GM19452 (cell line): ENCODE results near the gene C10orf120.

Experiments
- ATAC-seq: cut with Tn5 transposase; IDR thresholded peaks from one replicate; pipeline ENCODE4 v1.9.1; 2021; ENCODE audit not compliant: unreplicated experiment

Gene C10orf120

DNA sequence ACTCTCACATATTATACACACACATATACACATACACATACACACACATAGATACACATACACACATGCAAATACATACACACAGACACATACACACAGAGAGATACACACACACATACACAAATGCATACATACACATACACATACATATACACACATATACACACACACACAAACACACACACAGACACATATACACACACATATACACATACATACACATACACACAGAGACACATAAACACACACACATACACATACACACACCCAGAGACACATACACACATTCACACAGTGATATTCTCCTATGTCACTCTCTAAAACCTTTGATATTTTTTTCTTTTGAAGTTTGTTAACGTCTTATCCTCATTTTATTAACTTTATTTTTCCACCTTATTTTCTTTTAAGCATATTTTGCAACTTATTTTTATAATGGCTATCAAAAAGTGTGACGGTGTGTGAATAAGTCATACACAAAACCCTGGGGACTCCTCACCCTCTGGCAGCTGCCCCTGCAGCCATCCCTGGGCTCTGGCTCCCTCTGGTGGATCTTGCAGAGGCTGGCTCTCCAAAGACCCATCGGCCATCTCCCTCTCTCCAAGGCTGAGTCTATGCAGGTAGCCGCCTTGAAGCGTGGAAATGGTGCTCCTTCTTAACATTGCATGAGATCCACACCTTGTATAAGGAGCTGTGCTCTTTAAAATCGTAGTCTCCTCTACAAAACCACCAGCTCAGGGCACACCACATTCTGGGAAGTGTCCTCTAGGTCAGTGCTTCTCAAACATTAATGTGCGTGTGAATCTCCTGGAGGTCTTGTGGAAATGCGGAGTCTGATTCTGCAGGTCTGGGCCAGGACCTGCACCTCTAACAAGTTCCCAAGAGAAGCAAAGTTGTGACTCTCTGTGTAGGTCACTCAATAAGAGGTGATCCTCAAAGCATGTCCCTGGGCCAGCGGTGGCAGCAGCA, 4.1 kb upstream of the C10orf120 start:
- ATAC-seq = no peak

- ATAC-seq = no peak
Observed at GRCh38 chr10:122702275-122702674, 2.6 kb upstream of the C10orf120 start.

DNA sequence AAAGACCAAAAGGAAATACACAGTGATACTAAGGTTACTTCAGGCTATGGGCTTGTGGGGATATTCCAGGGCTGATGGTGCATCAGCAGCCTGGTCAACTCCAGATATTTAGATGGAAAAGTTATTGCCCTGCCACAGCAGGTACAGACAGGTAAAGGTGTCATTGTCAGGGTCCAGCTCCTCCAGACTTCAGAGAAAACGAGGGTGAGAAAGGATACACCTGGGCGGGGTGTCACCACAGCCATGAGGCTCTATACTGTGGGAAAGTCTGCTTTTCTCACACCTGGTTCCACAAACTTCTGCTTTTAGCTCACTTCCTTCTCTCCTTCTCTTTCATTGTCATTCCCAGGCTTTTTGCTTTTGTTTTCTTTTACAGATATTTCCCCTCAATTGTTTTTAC, 2.0 kb upstream of the C10orf120 start:
- no peak for ATAC-seq

GRCh38 chr10:122696687-122697086, 3.0 kb downstream of the C10orf120 start:
- no peak for ATAC-seq

- ATAC-seq = no peak
Observed at GRCh38 chr10:122692744-122693143, 6.9 kb downstream of the C10orf120 start.

DNA sequence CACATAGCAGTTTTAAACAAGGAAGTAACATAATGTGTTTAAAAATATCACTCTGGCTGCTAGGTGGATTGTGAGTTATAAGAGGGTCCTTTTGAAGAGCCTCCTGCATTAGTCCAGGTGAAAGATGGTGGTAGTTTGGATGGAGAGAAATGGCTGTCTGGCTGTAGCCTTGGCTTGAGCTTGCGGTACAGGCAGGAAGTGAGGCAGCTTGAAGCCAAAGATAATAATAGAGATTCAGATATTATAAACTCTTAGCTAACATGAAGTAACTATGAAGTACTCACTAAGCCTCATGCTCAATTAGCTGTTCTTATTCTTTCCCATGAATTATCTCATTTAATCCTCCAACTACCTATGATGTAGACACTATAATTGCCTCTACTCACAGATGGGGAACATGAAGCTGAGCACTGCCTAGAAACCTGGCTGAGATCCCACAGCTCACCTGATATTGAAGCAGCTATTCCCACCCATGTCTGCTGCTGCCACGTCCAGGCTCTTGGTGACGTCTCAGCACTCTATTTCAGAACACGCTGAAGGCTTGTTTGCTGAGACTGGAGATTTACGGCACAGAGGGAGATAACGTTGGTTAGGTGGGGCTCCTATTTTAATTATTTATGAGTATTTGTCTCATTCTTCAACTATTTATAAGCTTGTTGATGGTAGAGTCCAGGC, 10.4 kb downstream of the C10orf120 start:
- ATAC-seq = no peak

DNA sequence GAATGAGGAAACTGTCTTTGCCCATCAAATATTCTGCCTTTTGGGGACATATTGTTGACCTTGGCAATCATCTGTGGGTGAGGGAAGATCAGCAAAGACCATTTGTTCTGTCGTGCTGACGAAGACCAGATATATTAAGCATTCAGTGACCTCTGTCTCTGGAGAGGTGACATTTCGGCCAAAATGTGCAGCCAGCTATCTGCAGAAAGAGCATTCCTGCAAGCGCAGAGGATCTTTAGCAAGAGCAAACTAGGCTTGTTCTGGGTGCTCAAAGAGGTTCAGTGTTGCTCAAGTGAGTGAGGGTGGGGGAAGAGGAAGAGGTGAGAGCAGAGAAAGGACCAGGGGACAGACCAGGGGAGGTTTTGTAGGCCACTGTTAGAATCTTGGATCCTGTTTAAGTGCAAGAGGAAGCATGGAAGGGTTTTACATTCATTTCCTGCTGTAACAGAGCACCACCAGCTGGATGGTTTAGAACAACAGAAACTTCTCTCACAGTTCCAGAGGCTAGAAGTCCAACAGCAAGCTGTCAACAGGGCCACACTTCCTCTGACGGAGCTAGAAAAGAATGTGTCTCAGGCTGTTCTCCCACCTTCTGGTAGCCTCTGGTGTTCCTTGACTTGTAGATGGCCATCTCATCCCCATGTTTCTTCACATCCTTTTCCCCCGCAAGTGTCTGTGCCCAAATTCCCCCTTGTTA, 11.2 kb downstream of the C10orf120 start:
- no peak for ATAC-seq

GRCh38 chr10:122682522-122682921, 17.1 kb downstream of the C10orf120 start:
- ATAC-seq = no peak

- no peak for ATAC-seq
Observed at GRCh38 chr10:122678266-122678665, 21.4 kb downstream of the C10orf120 start.

- no peak for ATAC-seq
Observed at GRCh38 chr10:122675278-122675677, 24.4 kb downstream of the C10orf120 start.

- no peak for ATAC-seq
Observed at GRCh38 chr10:122674781-122675180, 24.9 kb downstream of the C10orf120 start.

GRCh38 chr10:122673731-122674130, 25.9 kb downstream of the C10orf120 start:
- ATAC-seq = no peak

GRCh38 chr10:122673269-122673668, 26.4 kb downstream of the C10orf120 start:
- no peak for ATAC-seq

DNA sequence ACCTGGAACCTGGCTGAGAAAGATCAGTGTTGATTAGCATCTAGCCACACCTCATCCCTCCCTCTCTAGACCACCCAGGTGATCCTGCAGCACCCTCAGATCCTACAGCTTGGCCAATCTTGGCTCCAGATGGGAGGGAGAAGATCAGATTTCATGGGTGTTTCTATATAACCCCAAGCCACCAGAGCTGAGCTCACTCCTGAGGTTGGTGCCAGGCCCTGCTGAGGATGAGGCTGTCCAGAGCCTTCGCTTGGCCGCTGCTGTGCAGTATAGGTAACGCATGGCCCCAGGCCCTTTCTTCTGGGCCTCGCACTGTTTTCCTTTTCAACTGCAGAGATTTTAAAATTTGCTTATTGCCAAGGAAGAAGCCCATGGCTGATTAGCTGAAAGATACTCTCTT, 27.0 kb downstream of the C10orf120 start:
- no peak for ATAC-seq

DNA sequence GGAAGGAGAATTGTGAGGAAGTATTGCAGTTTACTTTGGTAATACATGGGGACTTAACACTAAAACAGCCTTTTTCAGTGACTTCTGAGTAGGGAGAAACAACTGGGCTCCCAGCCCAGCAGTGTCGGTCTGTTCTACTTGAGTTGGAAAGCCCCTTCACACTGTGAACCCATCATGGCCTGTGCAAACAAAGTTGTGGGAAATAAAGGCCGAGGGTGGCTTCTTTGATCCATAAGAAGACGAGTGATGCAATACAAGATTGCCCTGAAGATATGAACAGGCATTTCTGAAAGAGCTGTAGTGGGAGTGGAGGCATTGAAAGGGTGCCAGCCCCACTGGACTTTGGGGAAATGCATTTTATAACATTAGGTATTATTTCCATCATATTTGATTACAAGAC, 28.3 kb downstream of the C10orf120 start:
- ATAC-seq = no peak

DNA sequence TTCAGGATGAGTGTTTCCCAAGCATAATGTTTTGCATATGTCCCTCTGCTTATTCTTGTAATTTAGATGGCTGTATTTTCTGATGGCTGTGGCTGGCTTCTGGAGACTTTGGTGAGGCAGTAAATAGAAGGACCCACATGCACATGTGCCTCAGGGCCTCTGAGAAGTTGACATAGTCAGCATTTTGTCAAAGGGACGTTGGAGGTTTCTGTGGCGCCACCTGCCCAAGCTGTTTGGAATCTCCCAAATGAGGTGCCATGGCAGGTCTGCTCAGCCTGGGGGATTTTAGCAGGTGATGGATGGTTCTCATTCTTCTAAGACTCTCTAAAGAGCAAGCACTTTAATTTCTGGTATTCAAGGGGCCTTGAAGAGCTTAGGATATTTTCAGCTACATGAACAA, 29.8 kb downstream of the C10orf120 start:
- no peak for ATAC-seq

GRCh38 chr10:122669045-122669444, 30.6 kb downstream of the C10orf120 start:
- no peak for ATAC-seq

DNA sequence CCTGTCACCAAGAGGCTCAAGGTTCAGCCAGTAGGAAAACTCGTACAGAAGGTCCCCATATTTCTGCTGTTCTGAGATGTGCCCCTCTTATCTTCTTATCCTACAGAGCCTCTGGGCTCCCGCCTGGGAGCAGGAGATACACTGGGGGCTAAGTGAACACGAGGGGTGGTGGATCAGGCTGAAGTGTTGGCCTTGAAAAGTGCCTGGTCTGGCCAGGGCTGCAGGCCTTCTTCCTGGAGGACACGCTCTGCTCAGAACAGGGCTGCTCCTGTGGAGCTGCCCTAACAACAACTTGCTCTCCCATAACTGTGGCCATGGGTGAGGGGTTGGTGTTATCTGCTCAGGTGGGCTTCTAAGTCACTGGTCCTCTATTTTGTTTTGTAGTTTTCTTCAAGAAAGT, 33.7 kb downstream of the C10orf120 start:
- no peak for ATAC-seq

DNA sequence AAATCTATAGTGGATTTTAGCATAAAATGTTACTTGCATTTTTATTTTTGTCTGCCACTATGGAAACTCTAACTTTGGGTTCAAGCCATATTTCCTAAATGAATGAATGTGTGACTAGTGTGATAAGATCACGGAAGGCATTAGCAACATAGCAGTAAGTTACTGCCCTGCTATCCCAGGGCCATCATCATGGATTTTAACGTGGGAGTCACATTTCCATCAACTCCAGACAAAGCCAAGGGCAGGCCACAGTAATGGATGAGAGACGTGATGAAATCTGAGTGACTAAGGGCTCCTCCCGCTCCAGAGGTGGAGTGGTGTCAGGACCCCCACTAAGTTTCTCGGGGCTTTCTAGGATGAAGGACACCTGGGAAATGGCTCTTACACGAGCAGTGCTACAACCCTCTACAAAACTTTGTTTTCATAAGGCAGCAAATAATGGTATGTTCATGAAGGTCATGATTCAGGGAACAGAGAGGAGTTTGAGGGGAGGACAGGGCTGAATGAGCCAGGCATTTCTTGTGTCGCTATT, 34.3 kb downstream of the C10orf120 start:
- no peak for ATAC-seq

- ATAC-seq = no peak
Observed at GRCh38 chr10:122664501-122664900, 35.1 kb downstream of the C10orf120 start.

- no peak for ATAC-seq
Observed at GRCh38 chr10:122663516-122664130, 36.0 kb downstream of the C10orf120 start.
